HG03575 (cell line): ENCODE results near the gene DYRK1A.
A peak's percentile ranks its signal among the peaks of the same experiment; 100 is the strongest.
"Not testable (repeated sequence)": the region's sequence is repeated elsewhere in the genome, so short reads cannot be mapped to it uniquely, and the experiment has no call there.

Experiments
- ATAC-seq: cut with Tn5 transposase; IDR thresholded peaks from one replicate; pipeline ENCODE4 v1.9.1; 2021; ENCODE audit not compliant: unreplicated experiment, insufficient number of reproducible peaks, low FRiP score; ENCODE audit errors: extremely low read depth

The DYRK1A gene

DNA sequence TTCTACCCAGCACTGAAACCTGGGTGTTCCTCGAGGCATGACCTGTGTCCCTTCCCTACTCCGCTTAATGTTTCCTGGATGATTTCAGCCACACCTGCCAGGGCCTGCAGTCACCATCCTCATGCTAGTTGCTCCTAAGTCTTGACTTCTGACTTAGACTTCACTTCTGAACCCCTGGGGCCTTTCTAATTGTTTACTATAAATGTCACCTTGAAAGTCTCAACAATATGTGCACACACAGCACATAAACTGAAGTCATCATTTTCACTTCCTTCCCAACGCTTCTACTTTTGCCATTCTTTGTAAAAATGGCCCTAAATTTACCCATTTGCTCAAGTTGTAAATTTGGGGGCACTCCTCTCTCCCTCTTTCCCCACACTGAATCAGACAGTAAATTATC is 141.1 kb downstream of the DYRK1A start:
- ATAC-seq, result no peak

DNA sequence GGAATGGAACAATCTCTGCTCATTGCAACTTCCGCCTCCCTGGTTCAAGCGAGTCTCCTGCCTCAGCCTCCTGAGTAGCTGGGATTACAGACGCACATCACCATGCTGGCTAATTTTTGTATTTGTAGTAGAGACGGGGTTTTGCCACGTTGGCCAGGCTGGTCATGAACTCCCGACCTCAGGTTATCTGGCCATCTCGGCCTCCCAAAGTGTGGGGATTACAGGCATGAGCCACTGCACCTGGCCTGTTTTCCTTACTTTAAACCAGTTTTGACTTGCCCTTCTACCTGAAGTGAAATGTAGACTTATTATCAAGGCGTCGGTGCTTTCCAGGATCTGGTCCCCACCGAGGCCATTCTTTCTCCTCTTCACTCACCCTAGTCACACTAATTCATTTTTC is 141.8 kb downstream of the DYRK1A start:
- no peak for ATAC-seq

DNA sequence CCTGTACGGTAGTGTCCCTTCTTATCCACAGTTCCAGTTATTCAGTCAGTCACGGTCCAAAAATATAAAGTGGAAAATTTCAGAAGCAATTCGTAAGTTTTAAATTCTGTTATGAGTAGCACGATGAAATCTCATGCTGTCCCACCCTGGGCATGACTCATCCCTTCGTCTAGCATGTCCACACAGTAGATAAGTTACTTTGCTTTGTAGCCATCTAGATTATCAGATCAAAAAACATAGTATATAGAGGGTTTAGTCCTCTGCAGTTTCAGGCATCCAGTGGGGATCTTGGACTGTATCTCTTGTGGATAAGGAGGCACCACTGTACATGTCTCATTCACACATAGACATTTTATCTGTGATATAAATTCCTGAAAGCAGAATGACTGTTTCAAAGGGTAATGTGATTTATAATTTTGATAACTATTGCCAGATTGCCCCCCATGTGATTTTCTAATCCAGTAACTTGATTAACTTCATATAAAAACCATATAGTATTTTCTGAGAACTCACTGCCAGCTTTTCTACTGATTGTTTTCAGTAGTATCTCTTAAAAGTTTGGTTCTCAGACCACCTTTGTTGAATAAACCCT is 143.3 kb downstream of the DYRK1A start:
- no peak for ATAC-seq

DNA sequence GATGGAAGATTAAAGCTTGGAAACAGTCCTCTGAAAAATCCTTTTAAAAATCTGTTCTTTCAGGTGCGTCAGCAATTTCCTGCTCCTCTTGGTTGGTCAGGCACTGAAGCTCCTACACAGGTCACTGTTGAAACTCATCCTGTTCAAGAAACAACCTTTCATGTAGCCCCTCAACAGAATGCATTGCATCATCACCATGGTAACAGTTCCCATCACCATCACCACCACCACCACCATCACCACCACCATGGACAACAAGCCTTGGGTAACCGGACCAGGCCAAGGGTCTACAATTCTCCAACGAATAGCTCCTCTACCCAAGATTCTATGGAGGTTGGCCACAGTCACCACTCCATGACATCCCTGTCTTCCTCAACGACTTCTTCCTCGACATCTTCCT is 145.3 kb downstream of the DYRK1A start:
- no peak for ATAC-seq

DNA sequence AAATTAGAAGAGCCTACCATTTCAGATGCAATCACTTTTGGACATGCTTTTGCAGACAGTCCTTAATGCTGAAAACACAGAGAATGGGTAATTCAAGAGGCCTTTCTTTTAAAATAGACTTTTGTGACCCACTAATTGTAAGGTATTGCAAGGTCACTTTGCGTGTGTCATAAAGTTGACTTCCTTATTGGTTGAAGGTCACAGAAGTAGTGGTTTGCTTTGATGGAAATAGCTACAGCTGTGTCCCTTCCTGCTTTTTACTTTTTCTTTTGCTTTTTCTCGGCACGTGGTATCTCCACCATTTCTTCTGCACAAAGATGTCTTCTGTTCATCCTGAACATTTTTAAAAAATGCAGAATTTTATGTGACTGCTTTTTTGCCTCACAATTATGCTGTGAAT is 146.8 kb downstream of the DYRK1A start:
- ATAC-seq, result no peak

DNA sequence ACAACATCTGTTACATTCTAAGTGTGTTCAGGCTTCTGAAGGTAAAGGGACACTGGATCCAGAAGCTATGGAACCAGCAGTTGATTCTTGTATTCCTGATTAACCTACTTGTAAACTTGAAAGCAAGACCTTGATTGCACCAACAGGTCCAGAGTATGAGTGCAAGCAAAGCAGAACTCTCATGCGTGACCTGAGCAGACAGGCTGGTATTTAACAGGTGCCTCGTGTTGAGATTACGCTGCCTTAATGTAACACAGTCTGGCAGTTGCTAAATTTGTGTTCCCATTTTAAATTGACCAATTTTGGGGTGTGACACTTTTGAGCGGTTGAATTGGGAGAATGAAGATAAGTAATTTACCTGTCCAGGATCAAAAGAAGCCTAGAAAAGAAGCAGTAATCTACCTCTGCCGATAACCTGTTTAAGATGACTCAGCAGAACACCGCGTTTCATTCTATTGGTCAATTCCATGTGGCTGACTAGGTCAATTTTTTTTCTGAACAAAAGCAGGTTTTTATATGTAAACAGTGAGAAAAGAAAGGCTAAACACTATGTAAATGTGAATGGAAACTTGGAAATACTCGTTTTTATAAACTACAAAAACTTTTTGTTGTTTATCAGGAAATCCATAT is 147.6 kb downstream of the DYRK1A start:
- no peak for ATAC-seq

DNA sequence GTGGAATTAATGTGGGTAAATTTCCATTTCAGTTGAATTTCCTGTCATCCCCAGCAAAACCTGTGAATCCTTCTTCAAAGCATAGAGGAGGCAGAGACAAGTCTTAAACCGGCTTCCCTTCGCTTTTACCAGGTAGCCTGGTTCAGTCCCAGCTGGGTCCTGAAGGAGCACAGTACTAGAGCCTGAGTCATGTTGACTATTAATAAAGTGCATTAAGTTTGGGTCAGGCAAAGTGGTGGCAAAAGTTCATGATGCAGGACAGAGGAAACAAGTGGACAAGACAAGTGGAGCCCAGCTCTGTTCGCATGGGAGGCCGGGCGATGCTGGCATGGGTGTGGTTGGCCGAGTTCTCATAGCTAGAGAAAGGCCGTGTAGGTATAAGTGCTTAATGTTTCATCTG is 150.4 kb downstream of the DYRK1A start:
- no peak for ATAC-seq

DNA sequence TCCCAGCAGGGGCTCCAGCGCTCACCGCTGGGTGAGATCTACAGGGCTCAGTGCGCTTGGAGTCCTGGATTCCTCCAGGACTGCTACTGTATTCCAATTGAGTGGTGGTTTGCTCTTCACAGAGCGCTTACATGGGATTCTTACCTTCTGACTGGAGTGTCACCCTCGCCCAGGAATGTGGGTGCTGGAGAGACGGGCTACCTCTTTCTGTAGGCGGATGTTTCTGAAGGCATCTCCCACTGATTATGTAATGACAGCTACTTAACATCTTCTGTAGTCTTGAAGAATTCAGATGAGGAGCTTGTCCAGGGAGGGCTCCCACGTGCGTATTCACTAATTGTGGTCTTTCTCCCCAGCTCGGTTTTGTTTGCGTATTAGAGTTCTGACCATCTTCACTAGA is 154.2 kb downstream of the DYRK1A start:
- no peak for ATAC-seq

DNA sequence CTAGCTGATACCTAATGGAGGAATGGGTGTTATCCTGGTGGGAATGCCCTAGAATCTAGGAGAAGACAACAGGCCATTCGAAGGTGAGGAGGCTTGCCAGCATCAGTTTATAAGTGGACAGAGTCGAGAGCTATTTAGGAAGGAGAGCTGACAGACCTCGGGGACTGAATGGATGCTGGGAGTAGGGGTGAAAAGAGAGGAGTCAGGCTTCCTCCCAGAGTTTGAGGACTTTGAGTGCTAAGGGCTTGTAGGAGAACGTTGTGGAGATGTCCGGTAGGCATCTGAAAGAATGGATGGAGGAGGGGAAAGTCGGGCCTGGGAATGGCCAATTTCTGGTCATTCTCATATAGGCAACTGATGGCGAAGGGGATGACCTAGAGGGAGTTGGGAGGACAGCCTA is 155.1 kb downstream of the DYRK1A start:
- ATAC-seq, result no peak

DNA sequence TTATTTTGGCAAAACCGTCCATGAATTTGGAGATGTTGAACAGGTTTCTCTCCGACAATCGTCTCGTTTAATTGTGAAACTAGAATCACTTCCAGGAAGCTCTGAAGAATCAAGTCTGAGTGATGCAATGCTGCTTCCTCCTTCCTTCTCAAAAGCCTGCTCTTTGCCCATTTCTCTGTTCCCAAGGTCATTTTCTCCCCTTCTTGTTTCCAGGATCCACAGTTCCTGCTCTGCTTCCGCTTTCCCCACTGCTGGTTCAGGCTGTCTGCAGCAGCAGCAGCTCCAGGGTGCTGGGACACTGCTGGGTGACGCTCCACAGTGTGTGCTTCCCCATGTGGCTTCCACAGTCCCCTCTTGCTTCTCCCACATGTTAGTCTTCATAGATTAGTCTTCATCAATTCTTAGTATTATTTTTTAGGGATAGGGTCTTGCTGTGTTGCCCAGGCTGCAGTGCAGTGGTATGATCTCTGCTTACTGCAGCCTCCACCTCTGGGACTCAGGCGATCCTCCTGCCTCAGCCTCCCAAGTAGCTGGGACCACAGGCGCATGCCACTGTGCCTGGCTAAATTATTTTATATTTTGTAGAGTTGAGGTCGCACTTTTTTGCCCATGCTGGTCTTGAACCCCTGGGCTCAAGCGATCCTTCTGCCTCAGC is 156.2 kb downstream of the DYRK1A start:
- ATAC-seq, result no peak

DNA sequence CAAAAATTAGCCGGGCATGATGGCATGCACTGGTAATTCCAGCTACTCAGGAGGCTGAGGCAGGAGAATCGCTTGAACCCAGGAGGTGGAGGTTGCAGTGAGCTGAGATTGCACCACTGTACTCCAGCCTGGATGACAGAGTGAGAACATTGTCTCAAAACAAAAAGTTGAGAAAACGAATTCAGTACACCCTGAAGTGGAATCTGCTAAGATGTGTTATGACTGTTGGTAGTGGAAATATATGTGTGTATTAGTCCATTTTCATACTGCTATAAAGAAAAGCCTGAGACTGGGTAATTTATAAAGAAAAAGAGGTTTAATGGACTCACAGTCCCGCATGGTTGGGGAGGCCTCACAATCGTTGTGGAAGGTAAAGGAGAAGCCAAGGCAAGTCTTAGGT is 158.4 kb downstream of the DYRK1A start:
- ATAC-seq, result not testable (repeated sequence)

DNA sequence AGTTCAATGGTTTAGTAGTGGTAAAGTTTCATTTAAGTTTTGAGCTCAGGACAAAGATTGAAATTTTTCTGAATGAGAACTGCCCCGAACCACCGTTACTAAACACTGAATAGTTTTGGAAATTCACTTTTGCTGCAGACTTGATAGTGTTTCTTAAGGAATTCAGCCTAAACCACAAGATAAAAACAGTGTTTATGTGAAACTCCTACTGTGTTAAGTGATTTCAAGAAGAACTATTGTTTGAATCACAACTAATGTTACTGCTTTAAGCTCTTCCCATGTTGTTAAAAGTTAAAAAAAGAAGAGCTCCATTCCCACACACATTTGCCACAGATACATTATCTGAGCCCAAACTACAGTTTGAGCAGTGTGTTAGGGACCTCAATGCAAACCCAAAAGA is 159.2 kb downstream of the DYRK1A start:
- no peak for ATAC-seq

DNA sequence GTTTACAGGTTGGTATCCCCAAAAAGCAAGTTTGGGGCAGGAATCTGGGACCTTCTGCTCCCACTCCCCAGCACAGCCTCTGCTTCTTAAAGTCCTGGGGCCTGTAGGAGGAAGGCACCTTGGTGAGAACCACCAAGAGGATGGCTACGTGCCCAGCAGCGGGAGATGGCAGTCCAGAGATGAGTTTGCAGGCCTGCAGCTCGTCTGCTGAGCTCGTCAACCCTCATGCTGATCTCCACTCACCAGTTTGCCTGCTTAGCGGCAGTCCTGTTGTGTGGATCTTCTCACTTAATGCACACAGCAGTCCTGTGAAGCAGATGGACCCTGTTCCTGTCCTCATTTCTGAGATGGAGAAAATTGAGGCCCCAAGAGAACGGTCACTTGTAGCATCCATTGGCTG is 160.5 kb downstream of the DYRK1A start:
- ATAC-seq, result no peak

DNA sequence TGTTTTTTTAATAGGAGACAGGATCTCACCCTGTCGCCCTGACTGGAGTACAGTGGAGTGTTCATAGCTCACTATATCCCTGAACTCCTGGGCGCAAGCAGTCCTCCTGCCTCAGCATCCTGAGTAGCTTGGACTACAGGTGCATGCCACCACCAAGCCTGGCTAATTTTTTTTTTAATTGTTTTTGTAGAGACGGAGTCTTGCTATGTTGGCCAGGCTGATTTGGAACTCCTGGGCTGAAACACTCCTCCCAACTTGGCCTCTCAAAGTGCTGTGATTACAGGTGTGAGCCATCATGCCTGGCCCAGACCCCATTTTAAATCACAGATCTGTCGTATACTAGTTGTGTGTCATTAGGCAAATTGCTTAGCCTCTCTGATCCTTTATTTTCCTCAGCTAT is 161.1 kb downstream of the DYRK1A start:
- ATAC-seq, result no peak

DNA sequence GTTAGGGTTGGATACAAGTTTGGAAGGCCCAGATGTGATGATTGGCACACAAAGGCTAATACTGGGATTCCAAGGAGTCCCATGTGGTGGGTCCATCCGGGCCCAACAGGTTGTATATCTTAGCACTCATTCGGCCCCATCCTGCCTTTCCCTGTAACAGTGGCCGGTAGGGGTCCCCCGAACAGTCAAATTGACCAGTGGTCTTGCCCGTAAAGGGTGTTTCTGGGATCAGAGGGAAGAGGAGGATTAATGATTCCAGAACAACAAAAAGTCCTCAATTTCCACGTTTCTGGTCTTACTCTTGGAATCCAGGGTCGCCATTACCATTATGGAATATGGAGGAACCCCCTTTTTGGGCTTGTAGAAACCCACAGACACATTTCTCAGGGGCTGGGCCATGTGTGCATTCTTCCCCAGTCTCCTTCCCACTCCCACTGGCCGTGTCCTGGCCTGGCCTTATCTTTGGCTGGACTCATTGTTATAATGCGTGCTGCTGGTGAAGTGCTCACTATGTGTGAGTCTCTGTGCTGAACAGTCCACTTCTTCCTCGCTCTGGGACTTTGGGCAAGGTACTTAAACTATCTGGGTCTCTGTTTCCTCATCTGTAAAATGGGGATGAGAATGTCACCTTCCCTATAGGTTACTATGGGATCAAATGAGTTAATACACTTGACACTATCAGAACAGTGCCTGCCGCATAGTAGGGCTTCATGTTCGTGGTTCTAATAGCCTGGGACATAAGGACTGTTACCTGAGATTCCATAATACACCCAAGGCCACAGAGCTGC is 161.8 kb downstream of the DYRK1A start:
- no peak for ATAC-seq

DNA sequence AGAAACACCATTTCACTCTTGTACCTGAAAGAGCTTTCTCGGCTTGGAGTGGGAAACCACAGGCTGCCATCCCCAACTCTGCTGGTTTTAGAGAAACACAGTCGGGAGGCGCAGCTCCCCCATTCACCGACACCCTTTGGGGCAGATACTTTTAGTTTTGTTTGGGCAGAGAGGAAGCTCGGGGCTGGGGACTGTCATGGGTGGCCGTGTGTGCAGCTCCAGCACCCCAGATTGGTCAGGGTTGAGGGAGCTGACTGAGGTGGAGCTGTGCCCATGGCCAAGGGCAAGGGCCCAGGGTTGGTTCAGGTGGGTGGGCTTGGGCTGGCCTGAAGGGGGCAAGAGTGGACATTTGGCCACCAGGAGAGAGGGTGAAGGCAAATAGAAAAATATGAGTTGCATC is 163.1 kb downstream of the DYRK1A start:
- ATAC-seq, result no peak

DNA sequence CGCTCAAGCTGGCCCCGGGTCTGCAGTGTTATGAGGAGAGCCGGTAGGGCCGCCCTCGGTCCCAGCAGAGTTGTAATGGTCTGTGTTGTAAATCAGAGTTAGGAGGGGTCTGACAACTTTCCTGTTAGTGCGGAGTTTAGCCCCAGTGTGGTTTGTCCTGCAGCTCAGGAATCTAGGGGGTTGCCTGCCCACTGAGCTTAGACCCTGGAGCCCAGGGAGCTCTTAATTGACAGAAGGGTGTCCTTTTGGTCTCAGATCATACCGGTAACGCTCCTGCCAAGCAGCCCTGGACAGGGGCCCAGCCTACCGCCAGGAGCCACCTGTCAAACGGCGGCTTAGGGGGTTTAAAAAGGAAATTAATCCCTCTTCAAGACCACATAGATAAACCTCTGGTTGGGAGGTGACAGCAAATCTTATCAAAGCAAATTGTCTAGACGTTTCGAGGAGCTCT is 164.4 kb downstream of the DYRK1A start:
- ATAC-seq, result no peak

DNA sequence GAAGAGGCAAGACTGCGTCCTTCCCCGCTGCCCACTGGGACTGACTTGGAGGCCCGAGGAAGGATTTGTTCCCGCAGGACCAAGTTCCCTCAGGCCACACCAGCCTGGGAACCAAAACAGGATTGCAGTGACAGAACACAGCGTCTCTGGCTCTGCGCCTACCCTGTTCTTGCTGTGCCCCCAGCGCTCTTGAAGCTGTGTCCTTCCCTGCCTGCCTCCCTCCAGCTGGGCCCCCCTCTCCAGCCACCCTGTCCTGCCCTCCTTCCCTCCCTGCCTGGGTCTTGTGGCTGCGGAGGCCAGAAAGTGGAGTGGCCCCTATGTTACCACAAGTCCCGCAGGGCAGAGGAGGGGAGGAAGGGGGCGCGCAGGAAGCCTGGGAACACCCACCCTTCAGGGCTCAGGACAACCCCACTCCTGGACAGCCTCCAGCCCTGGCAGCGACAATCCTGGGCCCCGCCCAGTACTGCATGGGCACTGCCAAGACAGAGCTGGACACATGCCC is 164.9 kb downstream of the DYRK1A start:
- no peak for ATAC-seq

DNA sequence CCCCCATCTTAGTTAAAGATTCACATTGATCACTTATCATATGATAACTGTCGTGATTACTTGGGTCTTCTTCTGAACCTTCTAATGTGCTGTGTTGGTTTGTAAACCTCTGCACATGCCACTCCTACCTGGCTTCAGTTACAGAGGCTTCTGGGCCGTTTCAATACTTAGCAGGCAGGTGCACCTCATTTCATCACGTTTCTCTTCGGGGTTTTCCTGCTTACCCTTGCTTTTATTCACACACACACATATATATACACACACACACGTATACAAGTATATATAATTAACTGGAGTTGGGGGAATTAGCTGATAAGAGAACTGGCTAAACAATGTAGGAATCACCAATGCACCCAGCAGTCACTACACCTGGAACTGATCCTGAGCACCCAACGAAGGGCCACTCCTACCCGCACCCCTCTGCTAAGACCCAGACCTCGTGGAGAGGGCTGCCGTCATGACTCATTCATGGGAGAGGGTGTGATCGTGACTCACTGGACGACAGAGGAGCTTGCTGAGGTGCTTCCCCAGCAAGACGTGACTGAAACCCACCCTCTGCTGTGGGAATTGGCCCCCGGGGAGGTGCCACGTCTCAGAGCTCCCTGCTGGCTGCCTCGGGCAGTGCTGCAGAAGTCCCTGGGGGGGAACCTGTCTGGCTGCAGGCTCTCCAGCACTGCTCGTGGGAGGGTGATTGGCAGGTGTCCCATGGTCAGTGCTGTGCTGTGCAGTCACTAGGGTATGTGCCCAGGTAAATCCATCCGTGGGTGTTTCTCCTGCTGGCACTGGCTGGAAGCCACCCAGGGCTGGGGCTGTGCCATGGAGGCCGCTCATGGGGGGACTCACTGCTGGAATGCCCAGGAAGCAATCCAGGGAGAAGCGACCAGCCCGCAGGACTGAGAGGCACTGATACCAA is 166.6 kb downstream of the DYRK1A start:
- peak; percentile 43 for ATAC-seq
